Suprapubic skin (tissue), 3 donors: Measurements from ENCODE around the gene GOLGA1.

Source experiments
- CTCF ChIP-seq, 2 donors: fragments of 200-600 bp in 1 of 2; fragments of 450-650 bp in 1 of 2; sonication (generic) in 1 of 2; IDR thresholded peaks; one replicate each; pipeline ENCODE4 v1.5.1; 2016 to 2019; ENCODE audit warnings: antibody characterized with exemption in 2 of 2, mild to moderate bottlenecking in 1 of 2, moderate library complexity in 1 of 2
- EP300 ChIP-seq: sonication (generic); formaldehyde crosslinking; IDR thresholded peaks from one replicate; pipeline ENCODE4 v1.6.1; 2017; ENCODE audit warnings: antibody characterized with exemption
- POLR2A ChIP-seq, 2 donors: fragments of 450-650 bp; IDR thresholded peaks; one replicate each; pipeline ENCODE4 v1.6.1; 2017; ENCODE audit warnings: antibody characterized with exemption in 2 of 2, mild to moderate bottlenecking in 2 of 2, moderate library complexity in 2 of 2

- no peak for TF ChIP-seq CTCF (IDR thresholded peaks at IDR 0.05)
- no peak for TF ChIP-seq EP300
- peak in 1 of 2 donors; percentile 91 for TF ChIP-seq POLR2A (IDR thresholded peaks at IDR 0.05)
Measured at GRCh38 chr9:124868511-124869465, 72.1 kb downstream of the GOLGA1 start.
